ENCODE measurements around the gene GPC5.

GRCh38 chr13:92307752-92308151 lies 909.3 kb downstream of the GPC5 start:
- TF ChIP-seq RXRA (IDR thresholded peaks at IDR 0.05) (no peak), CTCF (IDR thresholded peaks at IDR 0.05; ENCODE audit: low read depth, low read length, missing input control) (no peak)
